ENCODE measurements around the gene PPP4R4.
"Not testable (repeated sequence)": the region's sequence is repeated elsewhere in the genome, so short reads cannot be mapped to it uniquely, and the experiment has no call there.

The PPP4R4 gene

DNA sequence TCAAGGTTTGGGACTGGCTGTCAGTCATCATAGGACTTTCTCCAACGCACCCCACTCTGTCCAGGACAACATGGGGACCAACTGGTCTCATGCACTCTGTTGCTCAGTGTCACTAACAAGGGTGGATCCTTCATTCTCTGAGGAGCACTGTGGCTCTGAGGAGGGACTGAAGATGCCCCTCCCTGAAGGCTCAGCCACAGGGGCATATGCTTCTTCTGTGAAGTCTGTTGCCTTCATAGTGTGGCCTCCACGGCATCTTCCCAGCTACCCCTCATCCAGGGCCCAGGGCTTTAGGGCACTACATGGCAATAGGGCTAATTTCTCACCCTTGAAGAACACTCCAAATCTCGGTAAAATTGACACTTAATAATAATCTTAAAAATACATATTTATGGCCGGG, 30.4 kb upstream of the PPP4R4 start:
- no peak for DNase-seq (ENCODE audit: low spot score)

GRCh38 chr14:94144765-94145164, 29.4 kb upstream of the PPP4R4 start:
- no peak for DNase-seq (ENCODE audit: low spot score)

- DNase-seq (ENCODE audit: low spot score) = no peak
These were observed 28.1 kb upstream of the PPP4R4 start for GRCh38 chr14:94145902-94146527.

- DNase-seq (ENCODE audit: low spot score) = no peak
These were observed 21.4 kb upstream of the PPP4R4 start for GRCh38 chr14:94152676-94153075.

- DNase-seq (ENCODE audit: low spot score) = no peak
These were observed 20.3 kb upstream of the PPP4R4 start for GRCh38 chr14:94153750-94154342.

GRCh38 chr14:94156143-94156542, 18.0 kb upstream of the PPP4R4 start:
- DNase-seq (ENCODE audit: low spot score) = not testable (repeated sequence)

DNA sequence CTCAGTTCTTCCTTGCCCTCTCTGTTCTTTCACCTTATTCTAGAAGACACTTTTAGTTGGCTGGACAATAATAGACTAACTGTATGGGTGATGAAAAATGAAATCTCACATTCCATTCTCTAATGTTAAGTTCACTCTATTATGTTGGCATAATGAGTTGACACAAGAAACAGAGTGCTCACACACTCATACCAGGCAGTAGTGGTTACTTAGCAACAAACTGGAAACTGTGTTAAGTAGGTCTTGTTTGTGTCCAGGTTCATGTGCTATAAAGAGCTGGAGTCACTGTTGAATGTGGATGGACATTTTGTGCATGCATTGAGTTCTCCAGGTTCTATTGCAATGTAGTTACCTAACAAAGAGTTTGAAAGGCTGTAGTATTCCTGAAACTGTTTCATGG, 16.9 kb upstream of the PPP4R4 start:
- DNase-seq (ENCODE audit: low spot score) = no peak

GRCh38 chr14:94158239-94158883, 15.8 kb upstream of the PPP4R4 start:
- DNase-seq (ENCODE audit: low spot score) = no peak

GRCh38 chr14:94161058-94161457, 13.1 kb upstream of the PPP4R4 start:
- DNase-seq (ENCODE audit: low spot score) = no peak

DNA sequence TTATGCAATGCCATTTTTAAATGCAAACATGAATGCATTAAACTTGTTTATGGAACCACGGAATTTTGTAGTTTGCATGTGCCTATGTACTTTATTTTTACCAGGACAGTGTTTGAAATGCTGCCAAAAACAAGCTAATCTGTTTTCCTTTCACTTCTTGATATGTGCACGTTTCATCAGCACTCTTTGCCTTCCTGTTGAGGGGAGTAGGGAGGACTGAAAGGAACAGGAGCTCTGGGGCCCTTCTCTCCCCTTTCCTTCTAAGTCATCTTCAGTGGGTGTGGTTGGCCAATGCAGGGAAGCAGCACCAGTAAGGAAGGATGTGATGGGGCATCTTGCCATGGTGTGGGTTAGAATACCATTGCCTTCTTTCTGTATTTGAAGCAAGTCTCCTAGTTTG, 12.1 kb upstream of the PPP4R4 start:
- DNase-seq (ENCODE audit: low spot score) = no peak

DNA sequence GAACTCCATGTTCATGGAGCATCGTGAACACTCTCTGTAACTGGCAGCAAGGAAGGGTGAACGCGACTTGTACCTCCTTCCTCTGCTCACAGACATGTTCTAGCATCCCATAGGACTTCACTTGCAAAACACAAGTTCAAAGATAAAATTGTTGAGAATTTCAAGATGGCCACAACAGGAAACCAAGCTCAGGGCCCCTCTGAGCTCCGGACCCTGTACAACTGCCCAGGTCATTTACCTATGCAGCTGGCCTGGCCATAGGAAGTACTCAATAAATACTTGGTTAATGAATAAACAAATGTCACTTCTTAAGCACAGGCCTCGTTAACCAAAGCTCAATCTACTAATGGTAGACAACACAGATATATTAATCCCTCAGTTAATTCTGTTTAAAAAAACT, 11.7 kb upstream of the PPP4R4 start:
- no peak for DNase-seq (ENCODE audit: low spot score)

- DNase-seq (ENCODE audit: low spot score) = no peak
These were observed 10.3 kb upstream of the PPP4R4 start for GRCh38 chr14:94163796-94164195.

- no peak for DNase-seq (ENCODE audit: low spot score)
These were observed 9.3 kb upstream of the PPP4R4 start for GRCh38 chr14:94164685-94165431.

- no peak for DNase-seq (ENCODE audit: low spot score)
These were observed 8.4 kb upstream of the PPP4R4 start for GRCh38 chr14:94165744-94166143.

GRCh38 chr14:94170136-94170535, 4.0 kb upstream of the PPP4R4 start:
- DNase-seq (ENCODE audit: low spot score) = no peak

DNA sequence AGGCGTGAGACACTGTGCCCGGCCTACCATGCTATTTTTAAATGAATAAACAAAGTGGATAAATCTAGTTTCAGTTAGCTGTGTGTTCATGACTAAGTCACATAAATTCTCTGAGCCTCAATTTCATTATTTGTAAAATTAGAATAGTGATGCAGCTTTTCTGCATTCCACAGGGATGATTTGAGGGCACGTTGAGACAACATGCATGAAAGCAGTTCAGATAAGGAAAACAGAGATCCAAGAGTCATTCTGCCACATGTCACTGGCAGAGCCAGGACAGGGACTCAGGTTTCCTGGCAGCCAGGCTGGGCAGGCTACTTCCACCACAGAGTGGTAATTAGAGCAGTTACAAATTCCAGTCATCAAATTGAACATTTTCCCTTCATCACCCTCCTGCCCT, 2.9 kb upstream of the PPP4R4 start:
- no peak for DNase-seq (ENCODE audit: low spot score)

- DNase-seq (ENCODE audit: low spot score) = no peak
These were observed 1.6 kb upstream of the PPP4R4 start for GRCh38 chr14:94172545-94172944.

GRCh38 chr14:94173471-94173884, 644 bp upstream of the PPP4R4 start:
- no peak for DNase-seq (ENCODE audit: low spot score)

- DNase-seq (ENCODE audit: low spot score) = no peak
These were observed 485 bp downstream of the PPP4R4 start for GRCh38 chr14:94174604-94175010.

GRCh38 chr14:94175011-94175745, 1.1 kb downstream of the PPP4R4 start:
- DNase-seq (ENCODE audit: low spot score) = no peak

DNA sequence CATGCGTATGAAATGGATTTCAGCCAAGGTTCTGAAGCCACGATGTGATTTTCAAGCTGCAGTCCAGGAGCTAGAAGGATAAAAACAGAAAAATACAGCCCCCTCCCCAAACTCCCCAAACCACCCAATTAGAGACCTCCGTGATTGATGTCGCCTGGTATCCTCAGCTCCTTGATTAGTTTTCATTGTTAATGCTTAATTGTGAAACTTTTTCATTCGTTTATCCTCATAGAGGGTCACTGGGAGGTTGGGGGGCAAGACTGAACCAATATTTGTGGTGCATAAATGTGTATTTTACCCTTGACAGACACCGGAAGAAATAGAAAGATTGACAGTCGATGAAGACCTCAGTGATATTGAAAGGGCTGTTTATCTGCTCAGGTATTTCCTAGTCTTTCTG, 1.6 kb downstream of the PPP4R4 start:
- DNase-seq (ENCODE audit: low spot score) = no peak

DNA sequence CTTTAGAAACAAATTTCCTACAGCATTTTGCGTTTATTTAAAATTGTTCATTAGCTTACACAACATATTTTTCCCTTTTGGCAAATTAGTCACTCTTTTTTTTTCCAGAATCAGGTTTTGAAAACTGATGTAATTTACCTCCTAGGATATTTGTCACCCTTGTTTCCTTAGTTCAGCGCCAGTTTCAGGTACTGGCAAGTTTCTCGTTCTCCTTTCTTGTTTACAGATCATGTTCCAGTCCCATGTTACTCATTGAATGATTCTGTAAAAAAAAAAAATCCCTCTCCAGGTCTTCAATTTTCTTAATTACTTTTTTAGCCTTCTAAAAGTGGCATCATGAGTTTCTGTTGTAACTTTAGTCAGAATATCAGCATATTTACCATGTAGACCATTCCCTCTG, 2.7 kb downstream of the PPP4R4 start:
- no peak for DNase-seq (ENCODE audit: low spot score)

Measured in LoVo (cell line).